Glutamatergic neuron (in vitro differentiated cells): ENCODE measurements around the gene CTSD. TPM values are rescaled to one million over a fixed set of nuclear protein-coding genes. Genes with fewer than 3 reads are reported as not detected.

Experiments used
- DNase-seq: peaks from one replicate; pipeline ENCODE4 v3.0.0; 2022
- H3K27ac Mint-ChIP-seq: one replicate; pipeline ENCODE4 v1.8.0; 2020; ENCODE audit warnings: mild to moderate bottlenecking, mixed read lengths, inconsistent platforms; ENCODE audit not compliant: unreplicated experiment
- H3K27me3 Mint-ChIP-seq: one replicate; pipeline ENCODE4 v1.8.0; 2020; ENCODE audit warnings: mild to moderate bottlenecking, moderate library complexity, mixed read lengths, inconsistent platforms; ENCODE audit not compliant: unreplicated experiment
- H3K36me3 Mint-ChIP-seq: one replicate; pipeline ENCODE4 v1.8.0; 2020; ENCODE audit warnings: mild to moderate bottlenecking, mixed read lengths, inconsistent platforms; ENCODE audit not compliant: unreplicated experiment
- H3K4me1 Mint-ChIP-seq: one replicate; pipeline ENCODE4 v1.8.0; 2020; ENCODE audit warnings: mild to moderate bottlenecking, low read depth, mixed read lengths, inconsistent platforms; ENCODE audit not compliant: unreplicated experiment
- H3K4me3 Mint-ChIP-seq: one replicate; pipeline ENCODE4 v1.8.0; 2020; ENCODE audit warnings: mild to moderate bottlenecking, mixed read lengths, inconsistent platforms; ENCODE audit not compliant: unreplicated experiment
- H3K9me3 Mint-ChIP-seq: one replicate; pipeline ENCODE4 v1.8.0; 2020; ENCODE audit warnings: mild to moderate bottlenecking, moderate library complexity, mixed read lengths, inconsistent platforms; ENCODE audit not compliant: unreplicated experiment
- CTCF ChIP-seq: fragments of 200-600 bp; sonication (generic); IDR thresholded peaks from one replicate; pipeline ENCODE4 v1.5.0; 2021; ENCODE audit not compliant: partially characterized antibody, unreplicated experiment
- total RNA-seq: library from RNA; stranded (reverse); fragmentation: NEBNext Ultra II Directional; extraction: Animal tissue kit (Norgen Biotek cat#: 25700); gene quantifications from one replicate; pipeline ENCODE4 v1.2.1, GENCODE V29; 2021; ENCODE audit not compliant: unreplicated experiment

CTSD gene
- total RNA-seq, 1 donor from 2014 or later, result 159 TPM

GRCh38 chr11:1740786-1741530 is 22.8 kb downstream of the CTSD start:
- no peak for DNase-seq
- TF ChIP-seq CTCF, result no peak
- Mint-ChIP-seq H3K9me3 (peaks cover 21% of the 10 kb centered on the region), H3K27ac (no peak overlapping the region), H3K36me3 (peaks cover 36% of the 10 kb centered on the region), H3K4me3 (no peak overlapping the region), H3K4me1 (peaks cover 17% of the 10 kb centered on the region), H3K27me3 (peaks cover 16% of the 10 kb centered on the region)

- Mint-ChIP-seq H3K4me1 (peaks cover 13% of the 10 kb centered on the region), H3K27me3 (peaks cover 16% of the 10 kb centered on the region), H3K4me3 (no peak overlapping the region), H3K9me3 (peaks cover 17% of the 10 kb centered on the region), H3K36me3 (peaks cover 41% of the 10 kb centered on the region), H3K27ac (peak overlapping the region; percentile 20)
- no peak for DNase-seq
- no peak for TF ChIP-seq CTCF
Measured at GRCh38 chr11:1739576-1739975, 24.2 kb downstream of the CTSD start.

- Mint-ChIP-seq H3K27ac (peak overlapping the region; percentile 23), H3K9me3 (peaks cover 19% of the 10 kb centered on the region), H3K4me1 (peaks cover 13% of the 10 kb centered on the region), H3K4me3 (no peak overlapping the region), H3K27me3 (peaks cover 19% of the 10 kb centered on the region), H3K36me3 (peaks cover 41% of the 10 kb centered on the region)
- no peak for DNase-seq
- TF ChIP-seq CTCF, result no peak
Measured at GRCh38 chr11:1738380-1738779, 25.3 kb downstream of the CTSD start.

GRCh38 chr11:1737080-1737757 is 26.5 kb downstream of the CTSD start:
- Mint-ChIP-seq H3K9me3 (peaks cover 20% of the 10 kb centered on the region), H3K27ac (no peak overlapping the region), H3K4me1 (peaks cover 14% of the 10 kb centered on the region), H3K27me3 (peaks cover 22% of the 10 kb centered on the region), H3K4me3 (no peak overlapping the region), H3K36me3 (peaks cover 41% of the 10 kb centered on the region)
- no peak for DNase-seq
- no peak for TF ChIP-seq CTCF

GRCh38 chr11:1736447-1736992 is 27.2 kb downstream of the CTSD start:
- no peak for TF ChIP-seq CTCF
- peaks cover 21% of the 10 kb centered on the region for H3K4me1 Mint-ChIP-seq
- peaks cover 22% of the 10 kb centered on the region for H3K9me3 Mint-ChIP-seq
- H3K27me3 Mint-ChIP-seq, result peaks cover 27% of the 10 kb centered on the region
- H3K27ac Mint-ChIP-seq, result no peak overlapping the region
- DNase-seq, result no peak
- no peak overlapping the region for H3K4me3 Mint-ChIP-seq
- H3K36me3 Mint-ChIP-seq, result peaks cover 41% of the 10 kb centered on the region
